GM12892 (cell line): ENCODE measurements around the gene CORO6.

Experiments used
- POLR2A ChIP-seq: IDR thresholded peaks from 2 replicates; pipeline ENCODE4 v1.6.1; 2011; ENCODE audit warnings: low read depth, low read length, control low read depth
- TAF1 ChIP-seq: IDR thresholded peaks from 2 replicates; pipeline ENCODE4 v1.6.1; 2011; ENCODE audit warnings: low read depth, mild to moderate bottlenecking, control low read depth, low read length, borderline replicate concordance

DNA sequence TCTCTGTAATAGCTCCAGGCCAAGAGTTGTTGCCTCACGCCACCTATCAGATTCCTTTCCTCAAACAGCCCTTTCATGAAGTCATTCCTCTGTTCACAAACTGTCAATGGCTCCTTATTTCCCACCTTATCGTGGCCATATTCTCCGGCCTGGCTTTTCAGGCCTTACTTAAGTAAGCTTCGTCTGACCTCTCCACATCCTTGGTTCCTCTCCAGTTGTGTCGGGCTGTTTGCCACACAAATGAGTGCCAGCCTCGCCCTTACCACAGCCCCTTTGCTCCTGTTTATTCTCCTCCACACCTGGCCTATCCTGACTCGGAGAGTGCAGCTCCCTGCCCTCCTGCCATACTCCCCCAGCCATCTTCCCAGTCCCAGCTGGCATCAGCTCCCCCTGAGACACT, 52.2 kb downstream of the CORO6 start:
- TF ChIP-seq TAF1, result no peak
- no peak for TF ChIP-seq POLR2A
